AG09309 (cell line): ENCODE data around the gene IKZF2.

ENCODE experiments used
- DNase-seq: peaks from one replicate; pipeline ENCODE4 v3.0.0-alpha.2; 2010; ENCODE audit warnings: low read depth
- H3K4me3 ChIP-seq: 2 replicates; pipeline ENCODE4 v1.5.1; 2011; ENCODE audit warnings: mild to moderate bottlenecking, low read depth, low read length, moderate library complexity; ENCODE audit not compliant: control insufficient read depth
- CTCF ChIP-seq: IDR thresholded peaks from 2 replicates; pipeline ENCODE4 v1.5.1; 2011; ENCODE audit warnings: mild to moderate bottlenecking, low read depth, low read length, inconsistent platforms; ENCODE audit not compliant: insufficient read depth, control insufficient read depth; ENCODE audit errors: missing control alignments

Gene IKZF2

GRCh38 chr2:213091765-213092164, 59.6 kb downstream of the IKZF2 start:
- no peak for DNase-seq
- no peak for TF ChIP-seq CTCF
- H3K4me3 ChIP-seq = no peak overlapping the region

GRCh38 chr2:213090772-213091171, 60.6 kb downstream of the IKZF2 start:
- DNase-seq = no peak
- H3K4me3 ChIP-seq = no peak overlapping the region
- TF ChIP-seq CTCF = no peak

GRCh38 chr2:213089438-213089837, 62.0 kb downstream of the IKZF2 start:
- no peak for DNase-seq
- H3K4me3 ChIP-seq = no peak overlapping the region
- TF ChIP-seq CTCF = no peak

- no peak overlapping the region for H3K4me3 ChIP-seq
- DNase-seq = no peak
- no peak for TF ChIP-seq CTCF
Observed at GRCh38 chr2:213087040-213087439, 64.4 kb downstream of the IKZF2 start.

- no peak for DNase-seq
- TF ChIP-seq CTCF = no peak
- no peak overlapping the region for H3K4me3 ChIP-seq
Observed at GRCh38 chr2:213086571-213086970, 64.8 kb downstream of the IKZF2 start.

GRCh38 chr2:213086050-213086449, 65.4 kb downstream of the IKZF2 start:
- H3K4me3 ChIP-seq = no peak overlapping the region
- no peak for DNase-seq
- no peak for TF ChIP-seq CTCF

- no peak overlapping the region for H3K4me3 ChIP-seq
- no peak for DNase-seq
- no peak for TF ChIP-seq CTCF
Observed at GRCh38 chr2:213085538-213085937, 65.9 kb downstream of the IKZF2 start.
